DOHH2 (cell line): ENCODE data around the gene KBTBD2.

Experiments used
- H3F3A ChIP-seq: fragments of 200-600 bp; sonication (generic), shearing (Covaris generic); 2 replicates; pipeline ENCODE4 v1.6.0; 2016; ENCODE audit warnings: antibody characterized with exemption, mild to moderate bottlenecking; ENCODE audit not compliant: control insufficient read depth, insufficient read depth
- H3K27ac ChIP-seq: fragments of 200-600 bp; sonication (generic); 2 replicates; pipeline ENCODE4 v1.5.1; 2014; ENCODE audit warnings: low read depth, mild to moderate bottlenecking, low read length, moderate library complexity
- H3K27me3 ChIP-seq: fragments of 200-600 bp; sonication (generic); 2 replicates; pipeline ENCODE4 v1.6.1; 2014; ENCODE audit warnings: mild to moderate bottlenecking, low read length, mixed read lengths; ENCODE audit not compliant: control insufficient read depth
- H3K36me3 ChIP-seq: fragments of 200-600 bp; sonication (generic); 2 replicates; pipeline ENCODE4 v1.6.1; 2014; ENCODE audit warnings: mild to moderate bottlenecking, low read length, moderate library complexity, mixed read lengths; ENCODE audit not compliant: control insufficient read depth
- H3K4me1 ChIP-seq: fragments of 200-600 bp; sonication (generic); 2 replicates; pipeline ENCODE4 v1.6.1; 2014; ENCODE audit warnings: mild to moderate bottlenecking, low read length, mixed read lengths; ENCODE audit not compliant: control insufficient read depth
- H3K4me2 ChIP-seq: fragments of 200-600 bp; sonication (generic); 2 replicates; pipeline ENCODE4 v1.6.0; 2014; ENCODE audit warnings: mild to moderate bottlenecking, low read length, moderate library complexity
- H3K4me3 ChIP-seq: fragments of 200-600 bp; sonication (generic); 2 replicates; pipeline ENCODE4 v1.5.1; 2014; ENCODE audit warnings: mild to moderate bottlenecking, low read length, mixed read lengths
- H3K79me2 ChIP-seq: fragments of 200-600 bp; sonication (generic); 2 replicates; pipeline ENCODE4 v1.6.1; 2014; ENCODE audit warnings: mild to moderate bottlenecking, low read length, mixed read lengths; ENCODE audit not compliant: control insufficient read depth
- H3K9me2 ChIP-seq: fragments of 200-600 bp; sonication (generic); replicated peaks from 2 replicates; pipeline ENCODE4 v1.6.1; 2014; ENCODE audit warnings: mild to moderate bottlenecking, low read length, mixed read lengths; ENCODE audit not compliant: control insufficient read depth
- H3K9me3 ChIP-seq: fragments of 200-600 bp; sonication (generic); 2 replicates; pipeline ENCODE4 v1.6.1; 2014; ENCODE audit warnings: antibody characterized with exemption, low read length, mixed read lengths; ENCODE audit not compliant: control insufficient read depth, insufficient read depth
- H4K20me1 ChIP-seq: fragments of 200-600 bp; sonication (generic); 2 replicates; pipeline ENCODE4 v1.6.0; 2014; ENCODE audit warnings: low read depth, mild to moderate bottlenecking, antibody characterized with exemption, low read length, moderate library complexity; ENCODE audit not compliant: control insufficient read depth, insufficient read depth
- EZH2phosphoT487 ChIP-seq: fragments of 200-600 bp; sonication (generic); IDR thresholded peaks from 2 replicates; pipeline ENCODE4 v1.6.1; 2017; ENCODE audit warnings: borderline replicate concordance, mild to moderate bottlenecking, antibody characterized with exemption, low read length, moderate library complexity, mixed read lengths
- TF ChIP-seq, protein P1 (sequence below): fragments of 200-600 bp; sonication (generic); IDR thresholded peaks from one replicate; pipeline ENCODE4 v1.5.1; 2014; ENCODE audit warnings: antibody characterized with exemption, mild to moderate bottlenecking, low read depth, low read length; ENCODE audit not compliant: poor library complexity, severe bottlenecking

KBTBD2 gene

DNA sequence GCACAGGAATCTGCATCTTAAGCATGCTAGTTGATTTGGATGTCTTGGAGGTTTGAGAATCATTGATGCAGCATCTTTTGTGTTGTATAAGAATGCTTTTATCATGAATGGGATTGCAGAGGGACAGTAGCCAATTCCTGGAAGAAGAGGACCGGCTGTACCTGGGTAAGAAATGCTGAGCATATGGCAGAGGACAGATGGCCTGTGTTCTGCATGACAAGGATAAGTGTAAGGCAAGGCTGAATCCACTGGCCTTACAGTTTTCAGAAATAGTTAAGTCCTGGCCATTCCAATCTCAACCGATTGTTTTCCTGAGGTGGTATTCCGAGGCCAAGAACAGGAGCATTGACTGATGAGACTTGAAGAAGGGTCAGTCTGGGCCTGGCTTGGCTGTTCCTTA is 24.4 kb upstream of the KBTBD2 start:
- TF ChIP-seq EZH2phosphoT487 = no peak
- TF ChIP-seq, protein P1, sequence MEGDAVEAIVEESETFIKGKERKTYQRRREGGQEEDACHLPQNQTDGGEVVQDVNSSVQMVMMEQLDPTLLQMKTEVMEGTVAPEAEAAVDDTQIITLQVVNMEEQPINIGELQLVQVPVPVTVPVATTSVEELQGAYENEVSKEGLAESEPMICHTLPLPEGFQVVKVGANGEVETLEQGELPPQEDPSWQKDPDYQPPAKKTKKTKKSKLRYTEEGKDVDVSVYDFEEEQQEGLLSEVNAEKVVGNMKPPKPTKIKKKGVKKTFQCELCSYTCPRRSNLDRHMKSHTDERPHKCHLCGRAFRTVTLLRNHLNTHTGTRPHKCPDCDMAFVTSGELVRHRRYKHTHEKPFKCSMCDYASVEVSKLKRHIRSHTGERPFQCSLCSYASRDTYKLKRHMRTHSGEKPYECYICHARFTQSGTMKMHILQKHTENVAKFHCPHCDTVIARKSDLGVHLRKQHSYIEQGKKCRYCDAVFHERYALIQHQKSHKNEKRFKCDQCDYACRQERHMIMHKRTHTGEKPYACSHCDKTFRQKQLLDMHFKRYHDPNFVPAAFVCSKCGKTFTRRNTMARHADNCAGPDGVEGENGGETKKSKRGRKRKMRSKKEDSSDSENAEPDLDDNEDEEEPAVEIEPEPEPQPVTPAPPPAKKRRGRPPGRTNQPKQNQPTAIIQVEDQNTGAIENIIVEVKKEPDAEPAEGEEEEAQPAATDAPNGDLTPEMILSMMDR = no peak
- no peaks in the 10 kb centered on the region for H3K79me2 ChIP-seq

DNA sequence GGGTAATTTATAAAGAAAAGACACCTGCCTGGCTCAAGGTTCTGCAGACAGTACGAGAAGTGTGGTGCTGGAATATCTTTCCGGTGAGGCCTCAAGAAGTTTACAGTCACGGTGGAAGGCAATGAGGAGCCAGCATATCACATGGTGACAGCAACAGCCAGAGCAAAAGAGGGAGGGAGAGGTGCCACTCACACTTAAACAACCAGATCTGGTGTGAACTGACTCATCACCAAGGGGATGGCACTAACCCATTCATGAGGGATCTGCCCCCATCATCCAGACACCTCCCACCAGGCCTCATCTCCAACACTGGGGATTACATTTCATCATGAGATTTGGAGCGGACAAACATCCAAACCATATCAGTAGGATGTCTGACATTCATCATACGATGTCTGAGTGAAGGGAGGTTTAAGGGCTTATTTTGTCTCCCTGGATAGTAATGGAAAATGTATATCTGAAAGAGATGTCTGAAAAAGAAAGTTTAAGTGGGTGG is 23.5 kb upstream of the KBTBD2 start:
- Histone ChIP-seq H3K79me2 (no peaks in the 10 kb centered on the region), H3K27me3 (peaks cover 3% of the 10 kb centered on the region; the same call in 1 of the 2 replicates), H3K4me2 (no peak overlapping the region), H3K36me3 (no peaks in the 10 kb centered on the region), H4K20me1 (no peaks in the 10 kb centered on the region), H3K4me3 (no peak overlapping the region), H3K4me1 (no peaks in the 10 kb centered on the region), H3F3A (no peaks in the 10 kb centered on the region), H3K9me3 (no peaks in the 10 kb centered on the region), H3K9me2 (no peaks in the 10 kb centered on the region), H3K27ac (no peak overlapping the region)
- TF ChIP-seq EZH2phosphoT487 = no peak
- TF ChIP-seq, protein P1 = no peak

More for the DNA sequence above, 24.4 kb upstream of the KBTBD2 start:
- H3K9me3 ChIP-seq = no peaks in the 10 kb centered on the region
- no peaks in the 10 kb centered on the region for H3K9me2 ChIP-seq
- H3K27ac ChIP-seq = no peak overlapping the region
- no peaks in the 10 kb centered on the region for H3K36me3 ChIP-seq
- peaks cover 3% of the 10 kb centered on the region; the same call in 1 of the 2 replicates for H3K27me3 ChIP-seq
- H4K20me1 ChIP-seq = no peaks in the 10 kb centered on the region
- H3K4me3 ChIP-seq = no peak overlapping the region
- H3K4me2 ChIP-seq = no peak overlapping the region
- H3K4me1 ChIP-seq = no peaks in the 10 kb centered on the region
- no peaks in the 10 kb centered on the region for H3F3A ChIP-seq

DNA sequence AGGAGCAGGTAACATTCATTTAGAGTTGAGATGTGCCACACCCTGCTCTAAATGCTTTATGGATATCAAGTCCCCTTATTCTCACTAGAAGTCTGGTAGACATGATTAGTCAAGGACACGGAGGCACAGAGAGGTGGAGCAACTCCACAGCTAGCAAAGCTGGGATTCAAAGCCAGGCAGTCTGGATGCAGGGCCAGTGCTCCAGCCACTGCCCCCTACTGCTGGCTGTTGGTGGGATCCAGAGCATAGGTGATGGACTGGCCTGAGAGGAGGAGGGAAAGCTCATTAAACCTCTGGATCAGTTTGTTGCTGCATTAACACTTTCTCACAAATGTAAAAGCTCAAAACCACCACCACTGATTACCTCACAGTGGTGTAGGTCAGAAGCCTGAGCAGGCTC is 22.6 kb upstream of the KBTBD2 start:
- H3K4me2 ChIP-seq = no peak overlapping the region
- H3K79me2 ChIP-seq = no peaks in the 10 kb centered on the region
- H4K20me1 ChIP-seq = no peaks in the 10 kb centered on the region

More for the DNA sequence above, 22.6 kb upstream of the KBTBD2 start:
- Histone ChIP-seq H3K4me1 (no peaks in the 10 kb centered on the region), H3K9me3 (no peaks in the 10 kb centered on the region), H3K9me2 (no peaks in the 10 kb centered on the region), H3F3A (no peaks in the 10 kb centered on the region), H3K36me3 (no peaks in the 10 kb centered on the region), H3K27me3 (peaks cover 3% of the 10 kb centered on the region; the same call in 1 of the 2 replicates), H3K27ac (no peak overlapping the region), H3K4me3 (no peak overlapping the region)
- TF ChIP-seq, protein P1 = no peak
- no peak for TF ChIP-seq EZH2phosphoT487
